GM10847 (cell line): ENCODE results near the gene CLTCL1.
A peak's percentile ranks its signal among the peaks of the same experiment; 100 is the strongest.

Experiments
- POLR2A ChIP-seq: IDR thresholded peaks from 2 replicates; pipeline ENCODE4 v1.6.1; 2011; ENCODE audit not compliant: insufficient read length; ENCODE audit errors: extremely low read depth

Gene CLTCL1

DNA sequence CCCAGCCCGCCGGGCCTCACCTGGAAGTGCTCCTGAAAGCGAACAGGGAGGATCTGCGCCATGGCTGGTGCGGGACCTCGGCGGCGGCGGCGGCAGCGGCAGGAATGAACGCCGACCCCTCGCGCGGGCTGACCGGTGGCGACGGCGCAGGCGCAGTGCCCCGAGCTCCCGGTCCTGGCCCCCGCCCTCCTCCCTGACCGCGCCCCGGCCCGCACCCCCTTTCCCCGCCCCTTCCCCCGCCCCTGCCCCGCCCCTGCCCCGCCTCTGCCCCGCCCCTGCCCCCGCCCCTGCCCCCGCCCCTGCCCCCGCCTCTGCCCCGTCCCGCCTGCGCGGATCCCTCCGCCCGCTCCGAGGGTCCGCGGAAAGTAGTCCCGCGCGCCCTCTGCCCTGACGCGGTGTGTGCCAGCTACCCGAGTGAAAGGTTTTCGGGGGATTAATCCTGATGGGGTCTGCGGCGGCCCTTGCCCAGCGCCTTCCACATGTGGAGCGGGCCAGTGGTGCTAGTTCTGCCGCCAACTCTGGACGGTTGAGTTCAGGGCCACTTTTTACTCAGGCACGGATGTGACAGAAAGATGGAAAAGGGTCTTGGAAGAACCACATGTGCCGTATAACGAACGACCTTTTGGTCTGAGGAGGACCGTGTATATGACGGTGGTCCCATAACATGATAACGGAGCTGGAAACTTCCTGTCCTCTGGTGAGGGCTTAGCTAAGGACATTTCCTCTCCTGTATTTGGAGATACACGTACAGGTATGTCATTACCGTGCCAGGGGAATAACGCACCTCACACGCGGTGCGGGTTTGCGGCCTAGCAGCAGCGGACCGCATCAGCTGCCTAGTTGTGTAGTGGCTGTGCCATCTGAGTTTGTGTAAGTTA, at the start of gene CLTCL1:
Gene CLTCL1 (minus strand): TSS at position 140 of the 878 bp plus-strand sequence. CDS start 78 bp downstream, at position 62.
- TF ChIP-seq POLR2A = peak; percentile 34

DNA sequence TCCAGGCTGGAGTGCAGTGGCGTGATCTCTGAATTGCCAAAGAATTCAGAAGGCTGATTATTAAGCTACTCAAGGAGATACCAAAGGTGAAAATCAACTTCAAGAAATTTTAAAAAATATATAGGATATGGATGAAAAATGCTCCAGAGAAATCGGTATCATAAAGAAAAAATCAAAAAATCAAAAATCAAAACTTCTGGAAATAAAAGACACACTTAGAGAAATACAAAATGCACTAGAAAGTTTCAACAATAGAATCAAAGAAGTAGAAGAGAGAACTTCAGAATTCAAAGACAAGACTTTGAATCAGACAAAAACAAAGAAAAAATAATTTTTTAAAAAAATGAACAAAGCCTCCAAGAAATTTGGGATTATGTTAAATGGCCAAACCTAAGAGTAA, 45.6 kb upstream of the CLTCL1 start:
- TF ChIP-seq POLR2A = no peak

DNA sequence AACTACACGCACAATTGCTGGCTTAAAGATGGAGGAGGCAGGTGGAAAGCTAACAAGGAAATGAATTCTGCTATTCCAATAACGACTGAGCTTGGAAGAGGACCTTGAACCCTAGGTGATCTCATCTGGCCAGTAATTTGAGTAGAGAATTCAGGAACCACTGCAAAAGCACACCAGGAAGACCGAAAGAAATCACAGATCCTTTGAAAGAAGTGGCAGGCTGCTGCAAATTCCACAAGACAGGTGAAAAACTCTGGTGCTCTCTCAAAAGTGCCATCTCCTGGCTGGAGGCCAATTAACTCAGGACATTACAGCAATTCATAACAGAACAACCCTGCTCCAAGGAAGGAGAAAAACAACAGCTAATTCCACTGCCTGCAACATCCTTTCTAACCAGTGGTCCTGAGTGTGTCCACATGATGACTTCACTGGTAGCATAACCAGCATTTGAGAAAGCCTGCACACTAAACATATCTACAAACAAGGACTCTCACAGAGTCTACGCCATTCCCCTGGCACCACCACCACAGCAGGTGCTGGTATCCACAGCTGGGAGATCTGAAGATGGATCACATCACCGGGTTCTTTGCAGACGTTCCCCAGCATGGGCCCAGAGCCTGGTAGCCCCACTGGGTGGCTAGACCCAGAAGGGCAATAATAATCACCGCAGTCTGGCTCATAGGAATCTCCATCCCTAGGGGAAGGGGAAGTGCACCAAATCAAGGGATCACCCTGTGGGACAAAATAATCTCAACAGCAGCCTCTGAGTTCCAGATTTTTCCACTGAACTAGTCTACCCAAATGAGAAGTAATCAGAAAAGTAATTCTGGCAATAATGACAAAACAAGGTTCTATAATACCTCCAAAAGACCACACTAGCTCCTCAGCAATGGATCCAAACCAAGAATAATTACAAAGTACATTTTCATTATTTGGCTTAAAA, 44.9 kb upstream of the CLTCL1 start:
- no peak for TF ChIP-seq POLR2A

GRCh38 chr22:19331975-19332374, 40.5 kb upstream of the CLTCL1 start:
- TF ChIP-seq POLR2A = no peak

GRCh38 chr22:19331474-19331873, 40.0 kb upstream of the CLTCL1 start:
- no peak for TF ChIP-seq POLR2A

DNA sequence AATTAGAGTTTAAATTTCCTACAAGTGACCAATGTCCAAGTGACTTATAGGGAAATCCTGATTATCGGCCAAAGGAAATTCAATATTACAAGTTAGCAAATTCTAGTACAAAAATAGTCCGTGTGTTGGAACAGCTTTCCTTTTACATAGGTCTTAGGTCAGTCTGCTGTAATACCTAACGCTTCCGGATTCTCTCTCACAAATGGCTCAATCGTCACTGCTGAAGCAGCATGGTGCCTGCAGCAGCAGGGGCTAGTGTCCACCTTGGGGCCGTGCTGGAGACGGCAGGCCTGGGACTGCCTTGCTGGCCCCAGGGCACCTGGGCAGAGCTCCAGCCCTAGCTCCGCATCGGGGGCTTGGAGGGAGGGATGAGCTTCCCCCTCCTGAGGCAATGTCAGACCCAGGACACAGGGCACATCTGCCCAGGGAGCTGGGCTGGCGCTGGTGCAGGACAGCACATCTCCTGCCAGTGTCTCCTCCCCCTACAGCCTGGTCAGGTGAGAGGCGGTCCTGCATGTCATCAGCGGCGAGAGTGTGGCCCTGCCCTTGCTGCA, 39.4 kb upstream of the CLTCL1 start:
- no peak for TF ChIP-seq POLR2A

GRCh38 chr22:19329454-19329853, 37.9 kb upstream of the CLTCL1 start:
- TF ChIP-seq POLR2A = no peak

GRCh38 chr22:19325296-19325948, 33.9 kb upstream of the CLTCL1 start:
- no peak for TF ChIP-seq POLR2A

GRCh38 chr22:19321757-19322156, 30.2 kb upstream of the CLTCL1 start:
- TF ChIP-seq POLR2A = no peak

DNA sequence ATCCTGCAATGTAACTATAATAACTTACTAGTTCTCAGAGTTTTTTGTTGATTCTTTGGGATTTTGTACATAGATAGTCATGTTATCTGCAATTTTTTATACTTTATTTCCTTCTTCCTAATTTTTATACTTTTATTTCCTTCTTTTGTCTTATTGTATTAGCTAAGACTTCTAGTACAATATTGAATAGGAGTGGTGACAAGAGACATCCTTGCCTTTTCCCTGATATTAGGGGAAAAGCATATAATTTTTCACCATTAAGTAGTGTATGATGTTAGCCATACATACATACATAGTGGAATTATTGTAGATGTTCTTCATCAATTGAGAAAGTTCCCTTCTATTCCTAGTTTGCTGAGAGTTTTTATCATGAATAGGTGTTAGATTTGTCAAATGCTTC, 27.8 kb upstream of the CLTCL1 start:
- no peak for TF ChIP-seq POLR2A

- TF ChIP-seq POLR2A = no peak
Observed at GRCh38 chr22:19317865-19318264, 26.3 kb upstream of the CLTCL1 start.

- no peak for TF ChIP-seq POLR2A
Observed at GRCh38 chr22:19307872-19308271, 16.4 kb upstream of the CLTCL1 start.

DNA sequence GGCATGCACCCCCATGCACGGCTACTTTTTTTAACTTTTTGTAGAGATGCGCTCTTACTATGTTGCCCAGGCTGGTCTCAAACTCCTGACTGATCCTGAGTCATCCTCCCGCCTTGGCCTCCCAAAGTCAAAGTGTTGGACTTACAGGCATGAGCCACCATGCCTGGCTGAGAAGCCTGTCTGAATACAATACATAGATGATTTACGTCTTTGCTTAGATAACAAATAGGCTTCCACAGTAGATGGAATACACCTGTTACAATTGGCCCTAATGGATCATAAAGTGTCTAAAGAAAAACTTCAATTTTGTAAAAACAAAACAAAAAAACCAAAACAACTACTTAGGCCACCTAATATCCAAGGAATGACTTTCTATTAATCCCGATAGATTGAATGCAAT, 13.0 kb upstream of the CLTCL1 start:
- TF ChIP-seq POLR2A = no peak

- no peak for TF ChIP-seq POLR2A
Observed at GRCh38 chr22:19303785-19304184, 12.3 kb upstream of the CLTCL1 start.

DNA sequence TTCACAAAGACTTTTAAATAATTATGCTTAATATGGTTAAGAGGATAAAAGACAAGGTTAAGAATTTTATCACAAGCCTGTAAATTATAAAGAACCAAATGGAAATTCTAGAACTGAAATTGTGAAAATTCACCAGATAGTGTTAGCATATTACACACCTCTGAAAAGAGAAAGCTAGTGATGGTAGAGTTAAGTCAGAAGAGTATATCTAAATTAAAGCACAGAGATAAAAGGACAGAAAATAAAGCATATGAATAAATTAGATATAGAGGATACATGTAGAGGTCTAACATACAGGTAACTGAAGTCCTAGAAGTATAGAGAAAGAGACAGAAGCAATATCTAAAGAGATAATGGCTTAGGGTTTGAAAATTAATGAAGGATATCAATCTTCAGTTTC, 4.2 kb upstream of the CLTCL1 start:
- TF ChIP-seq POLR2A = no peak
